ENCODE measurements around the gene ZCCHC24.

Gene ZCCHC24

DNA sequence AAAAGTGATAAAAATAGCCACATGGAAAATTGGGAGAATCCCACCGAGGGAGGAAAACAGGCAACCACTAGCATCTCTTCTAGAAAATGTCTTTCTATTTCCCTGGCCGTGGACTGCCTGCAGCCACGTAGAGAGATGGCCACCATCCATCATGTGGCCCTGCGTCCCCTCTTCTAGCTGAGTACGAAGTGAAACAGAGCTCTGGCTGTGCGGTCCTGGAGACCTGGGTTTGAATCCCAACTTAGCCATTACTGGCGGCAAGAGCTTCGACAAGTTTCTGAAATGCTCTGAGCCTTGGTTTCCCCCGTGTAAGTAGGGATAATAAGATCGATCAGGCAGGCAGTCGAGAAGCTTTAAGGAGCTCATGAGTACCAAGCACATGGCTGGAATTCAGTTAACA lies 32.9 kb downstream of the ZCCHC24 start:
- DNase-seq (ENCODE audit: low read depth in 1 of 2, low spot score in 1 of 2) = no peak

- no peak for DNase-seq (ENCODE audit: low read depth in 1 of 2, low spot score in 1 of 2)
These were observed 33.6 kb downstream of the ZCCHC24 start for GRCh38 chr10:79411546-79412495.

DNA sequence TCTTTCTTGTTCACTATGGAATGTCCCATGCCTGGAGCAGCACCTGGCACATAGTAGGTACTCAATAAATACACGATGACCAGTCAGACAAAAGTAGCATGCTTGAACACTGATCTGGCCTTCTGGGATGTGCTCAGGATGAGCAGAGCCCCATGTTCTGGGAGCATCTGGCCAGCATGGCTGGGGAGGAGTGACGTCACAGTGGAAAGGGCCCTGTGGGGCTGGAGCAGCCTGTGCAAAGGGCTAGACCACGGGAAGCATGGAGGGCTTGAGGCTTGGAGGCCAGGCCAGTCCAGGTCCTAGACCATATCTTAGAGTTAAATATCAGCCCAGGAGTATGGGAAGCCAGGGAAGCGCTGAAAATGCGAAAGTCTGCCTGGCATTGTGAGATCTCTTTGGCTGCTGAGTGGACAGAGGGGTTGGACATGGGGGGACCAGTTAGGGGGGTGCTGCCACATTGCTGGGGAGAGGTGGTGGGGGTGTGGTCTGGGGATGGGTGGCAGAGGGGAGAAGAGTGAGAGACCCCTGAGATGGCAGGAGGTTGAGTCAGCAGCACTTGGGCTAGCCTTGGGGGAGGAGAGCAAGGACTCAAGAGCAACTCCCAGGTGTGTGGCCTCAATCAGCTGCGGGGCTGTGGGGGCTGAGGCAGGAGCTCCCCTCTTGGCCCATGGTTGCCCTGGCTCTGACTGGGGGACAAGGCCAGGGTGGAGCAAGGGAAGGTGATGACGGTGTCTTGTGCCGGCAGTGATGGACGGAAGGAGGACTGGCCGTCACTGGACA lies 34.9 kb downstream of the ZCCHC24 start:
- DNase-seq (ENCODE audit: low read depth in 1 of 2, low spot score in 1 of 2) = no peak

GRCh38 chr10:79409726-79410085 lies 35.7 kb downstream of the ZCCHC24 start:
- no peak for DNase-seq (ENCODE audit: low read depth in 1 of 2, low spot score in 1 of 2)

DNA sequence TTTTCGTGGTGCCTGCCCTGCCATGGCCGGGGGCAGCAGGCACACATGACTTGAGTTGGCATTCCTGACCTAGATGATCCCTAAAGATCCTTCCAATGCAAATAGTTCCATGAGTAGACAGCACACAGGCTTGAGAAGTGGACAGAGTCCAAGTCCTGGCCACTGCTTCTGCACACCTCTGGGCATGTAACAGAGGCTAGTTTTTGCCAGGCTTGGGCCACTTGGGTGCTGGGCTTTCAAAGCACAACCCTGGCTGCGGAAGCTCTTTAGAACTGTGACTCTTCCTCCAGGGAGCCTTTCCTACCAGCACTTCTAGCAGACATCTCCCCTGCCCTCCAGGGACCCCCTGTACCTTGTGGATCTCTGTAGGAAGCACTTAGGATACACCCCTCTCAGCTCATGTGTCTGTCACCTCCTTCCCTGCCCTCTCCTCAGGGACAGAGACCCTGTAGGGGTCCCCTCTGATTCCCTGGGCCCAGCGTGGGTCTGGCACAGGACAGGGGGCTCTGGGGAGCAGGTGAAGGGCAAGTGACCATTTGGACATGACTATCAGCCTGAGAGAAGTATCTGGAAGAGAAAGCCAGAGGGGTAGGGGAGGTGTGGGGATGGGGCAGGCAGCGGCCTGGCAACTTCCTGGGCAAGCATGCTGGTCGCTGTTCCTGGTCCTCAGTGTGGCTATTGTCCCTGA lies 36.2 kb downstream of the ZCCHC24 start:
- DNase-seq (ENCODE audit: low read depth in 1 of 2, low spot score in 1 of 2) = no peak

DNA sequence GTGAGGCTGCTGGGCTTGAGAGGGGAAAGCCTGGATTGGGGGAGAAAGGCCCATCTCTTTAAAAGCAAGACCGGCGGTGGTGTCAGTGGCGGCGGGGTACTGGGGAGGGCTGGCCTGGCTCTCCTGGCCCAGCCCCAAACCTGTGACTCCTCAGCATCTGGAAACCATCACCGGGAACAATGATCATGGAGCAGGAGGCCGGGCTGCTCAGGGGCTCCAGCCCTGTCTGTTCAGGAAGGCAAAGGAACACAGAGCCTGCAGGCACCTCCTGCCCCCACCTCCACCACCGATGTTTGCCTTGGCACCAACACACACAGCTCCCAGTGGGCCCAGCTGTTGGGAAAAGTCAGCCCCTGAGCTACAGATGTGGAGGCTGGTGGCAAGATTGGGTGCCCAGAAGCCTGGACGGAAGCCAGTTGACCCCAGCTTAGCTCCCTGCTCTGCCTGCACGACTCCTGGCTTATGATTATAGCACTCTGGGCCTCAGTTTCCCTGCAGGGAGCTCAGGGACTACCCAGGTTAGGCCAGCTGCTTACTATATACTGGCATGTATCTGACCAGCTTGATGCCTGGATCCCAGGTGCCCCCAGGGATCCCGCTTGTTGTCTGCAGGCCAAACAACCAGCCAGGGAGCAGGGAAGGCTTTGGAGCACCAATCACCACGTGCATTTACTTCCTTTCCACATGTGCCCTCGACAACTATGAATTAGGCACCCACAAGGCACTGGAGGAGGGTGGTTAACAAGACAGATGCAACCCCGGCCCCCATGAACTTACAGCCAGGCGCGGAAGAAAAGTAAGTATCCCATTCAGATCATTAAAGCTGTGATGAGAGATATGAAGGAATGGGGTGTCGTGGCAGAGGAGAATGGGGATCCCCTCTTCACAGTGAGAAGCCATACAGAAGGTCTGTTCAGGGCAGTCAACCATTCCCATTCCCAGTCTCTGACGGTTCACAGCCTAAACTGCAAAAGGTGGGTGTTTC lies 37.3 kb downstream of the ZCCHC24 start:
- no peak for DNase-seq (ENCODE audit: low read depth in 1 of 2, low spot score in 1 of 2)

DNA sequence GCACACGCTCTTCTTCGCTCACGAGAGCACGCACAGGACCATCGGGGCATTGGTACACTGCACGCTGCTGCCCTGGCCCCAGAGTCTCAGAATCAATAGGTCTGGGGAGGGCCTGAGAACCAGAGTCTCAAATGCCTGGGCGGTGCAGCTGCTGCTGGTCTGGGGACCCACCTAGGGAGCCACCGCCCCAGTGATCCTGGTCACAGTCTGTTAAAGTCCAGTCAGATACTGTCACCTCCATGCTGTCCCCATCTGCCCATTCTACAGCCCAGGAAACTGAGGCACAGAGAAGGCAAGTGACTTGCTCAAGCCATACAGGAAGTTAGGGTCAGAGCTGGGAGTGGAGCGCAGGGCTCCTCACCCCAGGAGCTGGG lies 38.0 kb downstream of the ZCCHC24 start:
- no peak for DNase-seq (ENCODE audit: low read depth in 1 of 2, low spot score in 1 of 2)

- no peak for DNase-seq (ENCODE audit: low read depth in 1 of 2, low spot score in 1 of 2)
These were observed 38.6 kb downstream of the ZCCHC24 start for GRCh38 chr10:79406683-79407422.

DNA sequence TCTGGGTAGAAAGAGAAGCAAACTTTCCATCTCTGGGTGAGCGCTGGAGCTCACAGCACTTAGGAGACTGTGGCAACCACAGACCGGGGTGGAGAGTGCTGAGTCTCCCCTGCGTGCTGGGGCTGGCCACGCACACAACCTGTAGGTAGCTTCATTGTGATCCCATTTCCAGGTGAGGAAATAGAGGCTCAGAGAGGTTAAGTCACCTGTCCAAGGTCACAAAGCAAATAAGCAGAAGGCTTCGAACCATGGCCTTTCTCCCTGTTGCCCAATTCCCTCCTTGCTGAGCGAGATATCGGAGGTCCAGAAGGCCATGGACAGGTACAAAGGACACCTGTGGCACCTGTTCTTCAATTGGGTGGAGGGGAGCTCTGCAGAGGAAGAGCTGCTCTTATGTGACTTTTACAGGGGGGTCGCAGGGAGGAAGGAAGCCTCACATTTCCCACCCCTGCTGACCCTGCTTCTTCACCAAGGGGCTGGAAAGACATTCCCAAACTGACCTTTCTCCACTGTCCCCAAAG lies 39.4 kb downstream of the ZCCHC24 start:
- no peak for DNase-seq (ENCODE audit: low read depth in 1 of 2, low spot score in 1 of 2)

GRCh38 chr10:79405221-79405994 lies 40.0 kb downstream of the ZCCHC24 start:
- DNase-seq (ENCODE audit: low read depth in 1 of 2, low spot score in 1 of 2) = no peak

DNA sequence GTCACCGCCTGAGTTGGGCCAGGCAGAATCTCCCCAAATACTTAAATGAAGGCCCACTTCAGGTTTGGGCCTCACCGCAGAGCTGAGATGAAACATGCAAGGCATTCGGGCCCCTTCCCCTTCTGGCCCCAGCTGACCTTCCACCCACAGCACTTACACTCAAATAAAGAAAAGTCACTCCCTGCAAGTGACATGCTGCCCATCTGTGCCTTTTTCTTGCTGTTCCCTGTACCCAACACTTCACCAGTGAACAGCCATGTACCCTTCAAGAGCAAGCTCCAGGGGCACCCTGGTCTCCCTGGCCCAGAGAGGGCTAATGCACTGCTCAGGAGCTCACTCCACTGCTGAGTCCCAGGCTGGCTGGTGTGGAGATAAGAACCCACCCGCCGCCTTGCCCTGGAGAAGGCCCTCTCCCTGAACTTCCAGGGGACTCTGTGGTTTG lies 40.7 kb downstream of the ZCCHC24 start:
- DNase-seq (ENCODE audit: low read depth in 1 of 2, low spot score in 1 of 2) = no peak

DNA sequence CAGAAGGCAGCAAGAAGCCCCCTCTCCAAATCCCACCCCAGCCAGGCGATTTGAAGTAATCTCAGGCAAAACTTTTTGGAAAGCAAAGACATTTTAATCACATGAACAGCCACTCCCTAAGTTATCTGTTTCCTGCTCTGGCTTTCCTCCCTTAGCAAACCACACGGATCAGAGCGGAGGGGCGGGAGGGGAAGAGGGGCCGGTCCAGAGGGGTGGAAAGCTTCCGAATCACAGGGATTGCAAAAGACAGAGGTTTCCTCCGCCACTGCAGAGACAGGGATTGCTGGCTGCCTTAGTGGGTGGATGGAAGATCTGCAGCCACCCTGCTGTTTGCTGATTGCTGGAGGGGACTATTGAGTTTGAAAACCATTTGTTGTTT lies 41.2 kb downstream of the ZCCHC24 start:
- no peak for DNase-seq (ENCODE audit: low read depth in 1 of 2, low spot score in 1 of 2)

GRCh38 chr10:79403441-79404230 lies 41.8 kb downstream of the ZCCHC24 start:
- DNase-seq (ENCODE audit: low read depth in 1 of 2, low spot score in 1 of 2) = no peak

- no peak for DNase-seq (ENCODE audit: low read depth in 1 of 2, low spot score in 1 of 2)
These were observed 42.5 kb downstream of the ZCCHC24 start for GRCh38 chr10:79402951-79403350.

DNA sequence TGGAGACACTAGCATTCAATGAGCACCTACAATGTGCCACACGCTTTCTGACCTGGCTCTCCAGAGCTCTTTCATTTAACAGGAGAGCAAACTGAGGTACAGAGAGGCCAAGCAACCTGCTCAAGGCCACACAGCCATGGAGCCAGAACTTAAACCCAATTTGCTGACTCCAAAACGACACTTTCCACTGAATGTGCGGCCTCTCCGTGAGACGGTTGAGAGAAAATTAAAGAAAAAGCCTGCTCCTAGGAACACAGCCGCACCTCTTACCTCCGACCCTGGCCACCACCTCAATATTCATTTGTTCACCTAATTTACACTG lies 42.8 kb downstream of the ZCCHC24 start:
- no peak for DNase-seq (ENCODE audit: low read depth in 1 of 2, low spot score in 1 of 2)

DNA sequence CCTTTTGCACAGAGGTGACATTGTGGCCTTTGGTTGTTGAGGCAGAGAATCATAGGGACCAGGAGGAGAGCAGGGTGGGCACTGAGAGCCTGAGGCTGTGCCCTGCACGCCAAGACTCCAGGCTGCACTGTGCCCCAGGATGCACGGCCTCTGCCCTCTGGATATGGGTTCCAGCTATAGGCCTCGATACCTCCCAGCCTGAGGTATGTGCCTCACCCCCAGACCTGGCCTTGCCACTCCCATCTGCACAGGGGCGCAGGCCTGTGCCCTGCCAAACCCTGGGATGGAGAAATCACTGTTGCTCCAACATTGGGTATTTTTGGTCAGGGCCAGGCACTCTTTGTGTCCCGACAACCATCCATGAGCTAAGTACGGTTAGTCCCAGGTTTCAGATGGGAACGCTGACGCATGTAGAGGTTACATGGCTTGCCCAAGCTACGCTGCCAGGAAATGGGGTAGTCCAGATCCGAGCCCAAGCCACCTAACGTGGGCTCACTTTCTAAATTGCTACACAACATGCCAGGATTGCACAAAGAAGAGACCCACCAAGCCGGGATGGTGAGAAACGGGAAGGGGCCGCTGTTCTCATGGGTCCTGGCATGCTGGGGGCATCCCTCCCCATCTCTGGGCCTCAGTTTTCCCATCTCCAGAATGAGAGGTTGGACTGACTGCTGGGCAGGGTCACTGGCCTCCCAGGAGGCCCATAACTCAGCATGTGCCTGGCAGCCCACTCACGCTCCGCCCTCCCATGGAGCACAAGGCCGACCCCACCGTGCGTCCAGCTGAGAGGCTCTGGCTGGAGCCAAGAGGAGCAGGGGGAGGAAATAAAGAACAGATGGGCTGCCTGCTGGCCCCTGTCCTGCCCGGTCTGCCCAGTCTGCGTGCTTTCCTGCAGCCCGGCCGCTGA lies 44.2 kb downstream of the ZCCHC24 start:
- DNase-seq (ENCODE audit: low read depth in 1 of 2, low spot score in 1 of 2) = no peak
